ENCODE results near the gene PLSCR2.
"Not testable (repeated sequence)": the region's sequence is repeated elsewhere in the genome, so short reads cannot be mapped to it uniquely, and the experiment has no call there.

The PLSCR2 gene

DNA sequence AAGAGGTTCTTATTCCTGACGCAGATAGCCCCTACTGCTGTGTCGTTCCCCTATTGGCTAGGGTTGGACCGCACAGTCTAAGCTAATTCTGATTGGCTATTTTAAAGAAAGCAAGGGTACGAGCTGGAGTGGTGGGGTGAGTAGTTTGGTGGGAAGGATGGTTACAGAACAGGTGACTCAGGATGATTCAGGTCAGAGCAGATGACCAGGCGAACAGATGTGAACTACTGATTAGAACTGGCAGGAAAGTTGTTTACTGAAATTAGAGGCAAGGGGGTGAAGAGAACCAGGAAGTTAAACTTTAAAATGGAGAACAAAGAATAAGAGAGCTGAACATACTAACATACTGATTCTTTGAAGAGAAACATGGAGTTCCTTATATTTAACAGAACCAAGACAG lies 56.6 kb downstream of the PLSCR2 start:
- not testable (repeated sequence) for DNase-seq

DNA sequence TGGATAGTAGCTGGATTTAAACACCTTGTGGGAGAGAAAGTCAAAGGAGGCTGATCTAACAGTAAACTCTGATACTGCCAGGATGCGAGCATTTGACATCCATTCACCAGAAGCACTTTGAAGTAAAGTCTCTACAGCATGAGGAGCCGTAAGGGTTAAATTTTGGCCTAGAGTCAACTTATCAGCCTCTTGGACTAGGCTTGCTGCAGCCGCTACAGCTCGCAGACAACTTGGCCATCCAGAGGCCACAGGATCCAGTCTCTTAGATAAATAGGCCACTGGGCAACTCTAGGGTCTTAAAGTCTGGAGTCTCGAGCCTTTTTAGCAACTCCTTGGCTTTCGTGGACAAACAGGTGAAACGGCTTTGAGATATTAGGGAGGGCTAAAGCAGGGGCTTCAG lies 61.4 kb downstream of the PLSCR2 start:
- no peak for DNase-seq

- DNase-seq, result no peak
Measured at GRCh38 chr3:146404436-146404835, 64.9 kb downstream of the PLSCR2 start.

- DNase-seq, result no peak
Measured at GRCh38 chr3:146403792-146404191, 65.6 kb downstream of the PLSCR2 start.

GRCh38 chr3:146396792-146397191 lies 72.6 kb downstream of the PLSCR2 start:
- DNase-seq, result no peak

- DNase-seq, result no peak
Measured at GRCh38 chr3:146395164-146395563, 74.2 kb downstream of the PLSCR2 start.

- DNase-seq, result no peak
Measured at GRCh38 chr3:146390957-146391356, 78.4 kb downstream of the PLSCR2 start.

GRCh38 chr3:146390006-146390772 lies 79.2 kb downstream of the PLSCR2 start:
- no peak for DNase-seq

DNA sequence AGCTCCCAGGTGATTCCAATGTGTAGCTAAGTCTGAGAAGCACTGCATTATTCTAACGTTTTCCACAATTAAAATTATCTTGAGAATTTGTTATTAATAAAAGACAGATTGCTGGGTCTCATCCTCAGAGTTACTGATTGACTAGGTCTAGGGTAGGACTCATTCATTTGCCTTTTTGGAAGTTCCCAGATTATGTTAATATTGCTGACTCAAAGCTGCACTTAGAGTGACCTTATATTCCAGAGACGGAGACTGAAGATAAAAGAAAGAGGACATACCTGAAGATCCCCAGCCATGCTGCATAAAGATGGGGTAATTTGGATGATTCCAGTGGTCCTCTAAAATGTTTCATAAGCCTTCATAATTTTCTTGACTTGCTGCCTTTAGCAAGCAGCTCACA lies 81.8 kb downstream of the PLSCR2 start:
- DNase-seq, result no peak

DNA sequence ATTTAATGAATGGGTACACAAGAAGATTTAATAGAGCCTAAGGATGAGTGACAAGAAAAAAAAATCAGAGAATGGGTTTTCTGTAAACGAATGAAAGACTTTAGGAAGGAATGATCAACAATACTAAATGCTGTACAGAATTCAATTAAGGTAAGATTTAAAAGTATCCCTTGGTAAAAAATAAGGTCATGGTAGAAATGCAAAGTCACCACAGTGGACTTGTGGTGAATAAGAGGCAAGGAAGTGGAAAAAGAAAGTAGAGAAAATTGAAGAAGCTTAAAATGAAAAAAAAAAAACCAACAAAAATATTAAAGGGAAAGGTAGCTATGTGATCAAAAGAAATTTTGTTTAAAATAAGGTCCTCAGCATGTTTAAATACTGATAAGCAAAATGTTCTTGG lies 82.4 kb downstream of the PLSCR2 start:
- DNase-seq, result no peak

DNA sequence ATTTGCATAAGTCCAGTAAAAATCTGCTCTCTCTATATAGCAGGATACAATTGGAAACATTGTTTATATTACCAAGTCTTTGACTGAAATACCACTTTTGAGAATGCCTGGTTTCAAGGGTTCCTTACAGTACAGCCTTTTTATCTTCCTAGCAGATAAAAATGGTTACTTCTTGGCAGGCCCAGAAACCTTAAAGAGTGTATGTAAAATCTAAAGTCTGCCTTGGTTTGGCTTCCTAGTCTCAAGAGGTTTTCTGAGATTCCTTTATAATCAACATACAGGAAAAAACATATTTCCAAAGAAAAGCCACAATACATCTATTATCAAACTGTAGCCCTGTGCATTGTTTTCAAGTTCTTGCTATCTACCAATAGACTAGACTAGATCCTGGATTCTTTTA lies 84.6 kb downstream of the PLSCR2 start:
- no peak for DNase-seq

All from activated CD4-positive, alpha-beta T cell treated with anti-CD3 and anti-CD28 coated beads for 1 hour (primary cell).